OCI-LY7 (cell line): ENCODE measurements around the gene RPA3. TPM values are rescaled to one million over a fixed set of nuclear protein-coding genes. Genes with fewer than 3 reads are reported as not detected.

Experiments used
- BruUV-seq: library from RNA; stranded (reverse); fragments of 400-500 nt; replicated peaks from 2 replicates; lab custom pipeline; 2021; lab: Mats Ljungman, UMichigan
- CTCF ChIA-PET: fragments of 300-600 bp; sonication (Branson Sonifier 250); formaldehyde crosslinking; loops from one replicate; lab custom pipeline; 2022; ENCODE audit warnings: antibody characterized with exemption; ENCODE audit not compliant: unreplicated experiment; lab: Charles Lee
- POLR2A ChIA-PET: fragments of 300-600 bp; sonication (Branson Sonifier 250); formaldehyde crosslinking; loops from one replicate; lab custom pipeline; 2022; ENCODE audit warnings: antibody characterized with exemption; lab: Charles Lee
- DNase-seq: peaks from one replicate; pipeline ENCODE4 v3.0.0-alpha.2; 2015; ENCODE audit warnings: low spot score
- H2AFZ ChIP-seq: fragments of 200-600 bp; sonication (generic), shearing (Covaris generic); 2 replicates; pipeline ENCODE4 v1.6.1; 2014; ENCODE audit warnings: mild to moderate bottlenecking, antibody characterized with exemption, low read length, moderate library complexity
- H3K27ac ChIP-seq: fragments of 200-600 bp; sonication (generic); 2 replicates; pipeline ENCODE4 v1.5.1; 2014; ENCODE audit warnings: mixed run types, low read depth, mild to moderate bottlenecking, moderate library complexity, low read length, inconsistent platforms; ENCODE audit not compliant: poor library complexity, severe bottlenecking
- H3K36me3 ChIP-seq: fragments of 200-600 bp; sonication (generic); 2 replicates; pipeline ENCODE4 v1.6.1; 2014; ENCODE audit warnings: mild to moderate bottlenecking, antibody characterized with exemption, low read length, moderate library complexity, mixed read lengths; ENCODE audit not compliant: insufficient read depth
- H3K4me1 ChIP-seq: fragments of 200-600 bp; sonication (generic); 2 replicates; pipeline ENCODE4 v1.5.1; 2014; ENCODE audit warnings: mild to moderate bottlenecking, low read length; ENCODE audit not compliant: insufficient read depth, poor library complexity, severe bottlenecking
- H3K4me2 ChIP-seq: fragments of 200-600 bp; sonication (generic); 2 replicates; pipeline ENCODE4 v1.6.1; 2014; ENCODE audit warnings: mild to moderate bottlenecking, low read length
- H3K4me3 ChIP-seq: fragments of 200-600 bp; sonication (generic); 2 replicates; pipeline ENCODE4 v1.5.1; 2014; ENCODE audit warnings: mild to moderate bottlenecking, low read depth, low read length; ENCODE audit not compliant: poor library complexity, severe bottlenecking
- H3K79me2 ChIP-seq: fragments of 200-600 bp; sonication (generic); 2 replicates; pipeline ENCODE4 v1.6.1; 2016; ENCODE audit warnings: low read depth, mild to moderate bottlenecking, low read length, moderate library complexity, mixed read lengths; ENCODE audit not compliant: insufficient read depth
- H3K9me2 ChIP-seq: fragments of 200-600 bp; sonication (generic); 2 replicates; pipeline ENCODE4 v1.6.1; 2016; ENCODE audit warnings: mild to moderate bottlenecking, low read length, mixed read lengths; ENCODE audit not compliant: insufficient read depth
- H3K9me3 ChIP-seq: fragments of 200-600 bp; sonication (generic); 2 replicates; pipeline ENCODE4 v1.6.1; 2014; ENCODE audit warnings: mild to moderate bottlenecking, mixed run types, low read length, mixed read lengths
- H4K20me1 ChIP-seq: fragments of 200-600 bp; sonication (generic); 2 replicates; pipeline ENCODE4 v1.6.1; 2014; ENCODE audit warnings: mild to moderate bottlenecking, antibody characterized with exemption, low read length, moderate library complexity, mixed read lengths; ENCODE audit not compliant: insufficient read depth
- EZH2phosphoT487 ChIP-seq: fragments of 200-600 bp; sonication (generic); IDR thresholded peaks from 2 replicates; pipeline ENCODE4 v1.6.1; 2018; ENCODE audit warnings: low read depth, borderline replicate concordance, mild to moderate bottlenecking, mixed run types, antibody characterized with exemption, low read length, moderate library complexity, mixed read lengths
- intact Hi-C: fragments of 100-400 bp; cut with micrococcal nuclease; formaldehyde crosslinking; loops from one replicate; pipeline ENCODE4 v1.10.0; 2022; ENCODE audit not compliant: unreplicated experiment
- total RNA-seq, 2 experiments: library from RNA; depleted of rRNA in 1 of 2; stranded (reverse); fragments of >200 nt in 1 of 2; shearing (Covaris generic) in 1 of 2; gene quantifications; 2 replicates each; pipeline ENCODE4 v1.2.3, GENCODE V29; 2014 to 2022
- TF ChIP-seq, protein P1 (sequence below): fragments of 200-600 bp; sonication (generic); conservative IDR thresholded peaks from 2 replicates; pipeline ENCODE4 v1.5.1; 2014; ENCODE audit warnings: mild to moderate bottlenecking, antibody characterized with exemption, low read length, moderate library complexity, mixed read lengths

Gene RPA3
- total RNA-seq, 2 experiments from 2014 or later = 66.3 to 111 TPM

DNA sequence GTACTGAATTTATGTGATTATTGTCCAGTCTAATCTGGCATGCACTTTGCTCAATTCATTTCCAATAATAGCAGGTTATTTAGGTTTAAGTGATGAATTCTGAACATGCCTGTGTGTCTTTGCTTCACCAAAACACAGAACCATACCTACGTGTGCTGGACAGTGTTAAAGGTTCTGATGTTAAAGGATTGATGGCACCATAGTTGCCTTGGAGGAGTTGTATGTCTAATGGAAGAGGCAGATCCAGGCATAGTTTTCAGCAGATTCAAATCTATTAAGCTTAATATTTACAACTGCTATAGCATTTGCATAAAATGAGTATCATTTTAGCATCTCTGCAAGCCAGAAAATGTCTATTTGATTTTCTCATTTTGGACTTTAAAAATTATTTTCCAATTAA lies 105.9 kb downstream of the RPA3 start:
- POLR2A ChIA-PET = interaction anchor here (0.6 to 1.2 kb wide), 5 partner anchors 11 to 800 kb away, joined by 3 to 5 read pairs (median 3); no protein-coding TSS in a partner anchor
- no peaks in the 10 kb centered on the region for H3K36me3 ChIP-seq
- H3K4me1 ChIP-seq = no peaks in the 10 kb centered on the region
- H3K4me2 ChIP-seq = no peak overlapping the region
- H2AFZ ChIP-seq = no peak overlapping the region
- H3K9me2 ChIP-seq = no peaks in the 10 kb centered on the region
- CTCF ChIA-PET = no interaction called here
- DNase-seq = no peak
- intact Hi-C loops = no loop called here
- BruUV-seq = no TSS peak
- no peaks in the 10 kb centered on the region for H4K20me1 ChIP-seq
- H3K9me3 ChIP-seq = no peaks in the 10 kb centered on the region
- no peak overlapping the region for H3K4me3 ChIP-seq
- no peaks in the 10 kb centered on the region for H3K79me2 ChIP-seq
- no peak overlapping the region for H3K27ac ChIP-seq
- TF ChIP-seq EZH2phosphoT487 = no peak
- TF ChIP-seq, protein P1, sequence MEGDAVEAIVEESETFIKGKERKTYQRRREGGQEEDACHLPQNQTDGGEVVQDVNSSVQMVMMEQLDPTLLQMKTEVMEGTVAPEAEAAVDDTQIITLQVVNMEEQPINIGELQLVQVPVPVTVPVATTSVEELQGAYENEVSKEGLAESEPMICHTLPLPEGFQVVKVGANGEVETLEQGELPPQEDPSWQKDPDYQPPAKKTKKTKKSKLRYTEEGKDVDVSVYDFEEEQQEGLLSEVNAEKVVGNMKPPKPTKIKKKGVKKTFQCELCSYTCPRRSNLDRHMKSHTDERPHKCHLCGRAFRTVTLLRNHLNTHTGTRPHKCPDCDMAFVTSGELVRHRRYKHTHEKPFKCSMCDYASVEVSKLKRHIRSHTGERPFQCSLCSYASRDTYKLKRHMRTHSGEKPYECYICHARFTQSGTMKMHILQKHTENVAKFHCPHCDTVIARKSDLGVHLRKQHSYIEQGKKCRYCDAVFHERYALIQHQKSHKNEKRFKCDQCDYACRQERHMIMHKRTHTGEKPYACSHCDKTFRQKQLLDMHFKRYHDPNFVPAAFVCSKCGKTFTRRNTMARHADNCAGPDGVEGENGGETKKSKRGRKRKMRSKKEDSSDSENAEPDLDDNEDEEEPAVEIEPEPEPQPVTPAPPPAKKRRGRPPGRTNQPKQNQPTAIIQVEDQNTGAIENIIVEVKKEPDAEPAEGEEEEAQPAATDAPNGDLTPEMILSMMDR = no peak

DNA sequence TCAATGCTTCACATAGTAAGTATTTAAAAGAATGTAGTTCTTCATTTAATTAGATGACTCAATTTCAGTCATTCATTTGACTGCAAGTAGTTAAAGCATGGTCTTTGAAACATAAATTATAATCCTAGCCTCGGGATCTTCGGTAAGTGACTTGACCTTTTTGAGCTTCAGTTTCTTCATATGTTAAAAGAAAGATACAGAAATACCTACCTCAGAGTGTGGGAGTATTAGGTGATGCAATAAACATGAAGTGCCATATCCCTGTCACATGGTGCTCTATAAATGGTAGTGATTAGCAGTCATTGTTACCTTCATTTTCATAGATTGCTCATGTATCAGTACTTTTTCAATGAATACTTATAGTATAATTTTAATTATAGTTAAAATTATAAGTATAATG lies 109.1 kb downstream of the RPA3 start:
- TF ChIP-seq, protein P1 = no peak
- TF ChIP-seq EZH2phosphoT487 = no peak
- no peak overlapping the region for H3K27ac ChIP-seq
- H3K4me2 ChIP-seq = no peak overlapping the region
- no peaks in the 10 kb centered on the region for H4K20me1 ChIP-seq
- H2AFZ ChIP-seq = no peak overlapping the region
- H3K79me2 ChIP-seq = no peaks in the 10 kb centered on the region
- intact Hi-C loops = no loop called here
- CTCF ChIA-PET = no interaction called here
- POLR2A ChIA-PET = interaction anchor here (0.6 to 0.7 kb wide), 2 partner anchors 16 to 27 kb away, joined by 3 read pairs; no protein-coding TSS in a partner anchor
- H3K9me2 ChIP-seq = no peaks in the 10 kb centered on the region
- no peaks in the 10 kb centered on the region for H3K9me3 ChIP-seq
- no peak overlapping the region for H3K4me3 ChIP-seq
- H3K36me3 ChIP-seq = no peaks in the 10 kb centered on the region
- no TSS peak for BruUV-seq
- DNase-seq = no peak
- H3K4me1 ChIP-seq = no peaks in the 10 kb centered on the region

DNA sequence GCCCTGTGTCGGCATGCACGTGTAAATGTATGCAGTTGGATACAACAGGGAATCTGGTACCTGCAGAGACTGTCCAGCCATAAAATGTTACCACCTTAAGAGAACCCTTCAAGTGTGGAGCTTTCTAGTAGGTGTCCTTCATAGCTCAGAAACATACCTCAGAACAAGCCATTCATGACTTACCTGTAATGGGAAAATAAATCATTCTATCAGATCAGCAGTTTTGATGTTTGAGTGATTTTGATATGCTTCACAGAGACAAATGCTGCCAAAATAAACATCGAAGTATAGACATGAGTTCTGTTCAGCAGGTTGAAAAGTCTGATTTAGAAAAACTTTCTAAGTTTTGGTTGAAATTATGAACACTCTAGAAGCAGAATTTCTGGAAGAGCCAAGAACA lies 111.4 kb downstream of the RPA3 start:
- H4K20me1 ChIP-seq = no peaks in the 10 kb centered on the region
- no peak for DNase-seq
- H3K4me2 ChIP-seq = no peak overlapping the region
- BruUV-seq = no TSS peak
- no peaks in the 10 kb centered on the region for H3K36me3 ChIP-seq
- H2AFZ ChIP-seq = no peak overlapping the region
- H3K4me1 ChIP-seq = no peaks in the 10 kb centered on the region
- H3K9me3 ChIP-seq = no peaks in the 10 kb centered on the region
- H3K9me2 ChIP-seq = no peaks in the 10 kb centered on the region
- POLR2A ChIA-PET = interaction anchor here (0.6 to 0.7 kb wide), 2 partner anchors 35 to 109 kb away, joined by 3 read pairs; no protein-coding TSS in a partner anchor
- H3K4me3 ChIP-seq = no peak overlapping the region
- CTCF ChIA-PET = no interaction called here
- intact Hi-C loops = no loop called here
- H3K27ac ChIP-seq = no peak overlapping the region
- no peaks in the 10 kb centered on the region for H3K79me2 ChIP-seq
- TF ChIP-seq, protein P1 = no peak
- no peak for TF ChIP-seq EZH2phosphoT487
